Measurements from ENCODE around the gene FHOD3. TPM values are rescaled to one million over a fixed set of nuclear protein-coding genes. Genes with fewer than 3 reads are reported as not detected.

Gene FHOD3
- total and polyA plus RNA-seq, 2 of the 8 experiments (the other 6 are each of a cell fraction or from before 2014, with no cell fraction given): 9.7 to 10.5 TPM

DNA sequence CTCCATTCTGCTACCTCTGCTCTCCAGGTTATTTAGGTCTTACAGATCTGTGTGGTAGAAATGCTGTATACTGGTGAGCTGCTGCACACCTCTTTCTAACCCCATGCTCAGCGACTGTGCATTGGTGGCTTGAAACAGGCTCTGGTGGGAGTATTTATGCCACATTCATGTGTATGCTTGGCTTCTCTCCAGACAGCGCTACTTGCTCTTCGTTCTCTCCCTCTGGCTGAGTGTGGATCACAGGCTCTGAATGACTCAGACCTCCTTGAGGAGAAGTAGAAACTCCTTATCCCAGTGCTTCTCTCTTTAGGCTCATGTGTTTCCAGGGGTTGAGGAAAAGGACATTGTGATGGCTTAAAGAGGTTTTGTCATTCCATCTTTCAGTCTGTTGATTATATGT, 54.9 kb downstream of the FHOD3 start:
- CTCF ChIA-PET (ENCODE audit: partially characterized antibody): interaction anchor here (1.1 kb wide), 1 partner anchor 70 kb away, joined by 3 read pairs; no protein-coding TSS in a partner anchor
- POLR2A ChIA-PET (ENCODE audit: partially characterized antibody): no interaction called here
- H3K4me3 ChIP-seq (ENCODE audit: extremely low read depth in 1 of 4, insufficient read depth in 2 of 4, low read depth in 3 of 4, low read length in 4 of 4): no peak overlapping the region

More for the DNA sequence above, 54.9 kb downstream of the FHOD3 start:
- H3K4ac ChIP-seq (replicated peaks; ENCODE audit: insufficient read length, low read depth, low read length): no peak overlapping the region
- no peaks in the 10 kb centered on the region for H4K20me1 ChIP-seq (replicated peaks in 1 of 2; ENCODE audit: control insufficient read depth in 1 of 2, insufficient read depth in 2 of 2, low read length in 2 of 2)
- H2BK15ac ChIP-seq (ENCODE audit: low read length): no peak overlapping the region; the same call in 1 of the 2 replicates
- H4K91ac ChIP-seq (replicated peaks; ENCODE audit: insufficient read length, low read length): no peak overlapping the region
- no peak overlapping the region for H4K5ac ChIP-seq (ENCODE audit: insufficient read length, low read depth, low read length)
- no peak overlapping the region for H3K27ac ChIP-seq (ENCODE audit: low read depth, low read length)
- H4K8ac ChIP-seq (ENCODE audit: extremely low read depth, insufficient read depth, low read length): no peak overlapping the region
- H3K27me3 ChIP-seq (replicated peaks in 1 of 4; ENCODE audit: control insufficient read depth in 3 of 4, extremely low read depth in 1 of 4, insufficient read depth in 3 of 4, low read length in 3 of 4): no peaks in the 10 kb centered on the region; a peak in 1 of 7 replicates
- H3K79me2 ChIP-seq (ENCODE audit: control insufficient read depth in 1 of 2, insufficient read depth in 2 of 2, low read length in 2 of 2): no peaks in the 10 kb centered on the region
- H3K14ac ChIP-seq (ENCODE audit: insufficient read length): no peak overlapping the region
- no peak for DNase-seq (ENCODE audit: low read depth in 1 of 2, low spot score in 2 of 2)
- H3K9ac ChIP-seq (replicated peaks in 1 of 4; ENCODE audit: extremely low read depth in 1 of 4, low read depth in 3 of 4, low read length in 3 of 4): no peak overlapping the region
- no peak for TF ChIP-seq SP2 (IDR thresholded peaks at IDR 0.05; ENCODE audit: low read length)
- TF ChIP-seq HDAC6 (IDR thresholded peaks at IDR 0.05; ENCODE audit: low read depth, low read length): no peak
- TF ChIP-seq RAD21 (IDR thresholded peaks at IDR 0.05 in 1 of 2, conservative IDR thresholded peaks at IDR 0.05 in 1 of 2; ENCODE audit: low read depth in 2 of 2, low read length in 2 of 2): no peak
- no peak for TF ChIP-seq CTBP2 (IDR thresholded peaks at IDR 0.05; ENCODE audit: borderline replicate concordance, insufficient read depth, insufficient read length, low read length)
- TF ChIP-seq BCL11A (IDR thresholded peaks at IDR 0.05; ENCODE audit: low read depth in 2 of 2, low read length in 2 of 2): no peak
- TF ChIP-seq NRF1 (IDR thresholded peaks at IDR 0.05; ENCODE audit: low read depth, low read length): no peak
- no peak for TF ChIP-seq HDAC2 (IDR thresholded peaks at IDR 0.05; ENCODE audit: borderline replicate concordance in 1 of 2, low read depth in 2 of 2, low read length in 2 of 2)
- no peak for TF ChIP-seq BRCA1 (IDR thresholded peaks at IDR 0.05; ENCODE audit: low read depth, low read length)
- TF ChIP-seq CBX5 (IDR thresholded peaks at IDR 0.05; ENCODE audit: low read depth, low read length): no peak
- no peak for TF ChIP-seq KDM1A (IDR thresholded peaks at IDR 0.05; ENCODE audit: borderline replicate concordance, low read length)
- TF ChIP-seq SUZ12 (IDR thresholded peaks at IDR 0.05; ENCODE audit: low read length): no peak
- TF ChIP-seq SP1 (IDR thresholded peaks at IDR 0.05; ENCODE audit: low read depth, low read length): no peak
- no peak for TF ChIP-seq RXRA (IDR thresholded peaks at IDR 0.05; ENCODE audit: insufficient read depth, low read depth, low read length)
- H3K18ac ChIP-seq (ENCODE audit: extremely low read depth, low read length): no peak overlapping the region
- no peaks in the 10 kb centered on the region for H3K23me2 ChIP-seq (ENCODE audit: low read depth, low read length)
- H3K36me3 ChIP-seq (ENCODE audit: control insufficient read depth in 2 of 4, insufficient read depth in 4 of 4, low read length in 3 of 4): no peaks in the 10 kb centered on the region
- H3K4me1 ChIP-seq (replicated peaks in 1 of 4; ENCODE audit: control insufficient read depth in 3 of 4, insufficient read depth in 4 of 4, low read length in 3 of 4): peaks cover 0 to 15% (median 12%) of the 10 kb centered on the region in 4 experiments; a peak in 6 of 7 replicates
- H2BK5ac ChIP-seq (ENCODE audit: low read depth, low read length): no peak overlapping the region
- no peak overlapping the region for H3K23ac ChIP-seq (ENCODE audit: insufficient read length)
- H3K9me3 ChIP-seq (ENCODE audit: insufficient read depth in 2 of 2, low read depth in 1 of 2, low read length in 1 of 2): no peaks in the 10 kb centered on the region
- no peak overlapping the region for H2BK20ac ChIP-seq (ENCODE audit: low read length)
- no peak for FAIRE-seq
- no peak overlapping the region; the same call in 1 of the 2 replicates for H2BK12ac ChIP-seq (ENCODE audit: low read depth, low read length)
- no peak overlapping the region for H2AK5ac ChIP-seq (ENCODE audit: low read depth, low read length)
- 87% methylated on average over 3 of the region's 3 CpGs; no CpG with 5 or more reads in 1 of the 2 experiments for WGBS, 2 experiments (ENCODE audit: extremely low coverage in 1 of 2, insufficient coverage in 1 of 2, insufficient read length in 1 of 2, insufficient replicate concordance in 2 of 2, low coverage in 1 of 2, low lambda C conversion rate in 2 of 2, missing lambda C conversion rate in 1 of 2)
- H3K79me1 ChIP-seq (ENCODE audit: low read depth, low read length): no peaks in the 10 kb centered on the region
- no peak overlapping the region for H2AFZ ChIP-seq (ENCODE audit: low read length)
- no peak overlapping the region for H2BK120ac ChIP-seq (replicated peaks; ENCODE audit: low read depth, low read length)
- H3K4me2 ChIP-seq (ENCODE audit: insufficient read depth in 1 of 2, low read depth in 2 of 2, low read length in 2 of 2): no peak overlapping the region
- H3K56ac ChIP-seq (replicated peaks; ENCODE audit: insufficient read length, low read depth, low read length): no peak overlapping the region
